Bone marrow (tissue), 2 donors: ENCODE data around the gene PRDM8.

Source experiments
- DNase-seq, 2 donors: peaks; one replicate each; lab custom pipeline; 2025; lab: John Stamatoyannopoulos, UW

The PRDM8 gene

DNA sequence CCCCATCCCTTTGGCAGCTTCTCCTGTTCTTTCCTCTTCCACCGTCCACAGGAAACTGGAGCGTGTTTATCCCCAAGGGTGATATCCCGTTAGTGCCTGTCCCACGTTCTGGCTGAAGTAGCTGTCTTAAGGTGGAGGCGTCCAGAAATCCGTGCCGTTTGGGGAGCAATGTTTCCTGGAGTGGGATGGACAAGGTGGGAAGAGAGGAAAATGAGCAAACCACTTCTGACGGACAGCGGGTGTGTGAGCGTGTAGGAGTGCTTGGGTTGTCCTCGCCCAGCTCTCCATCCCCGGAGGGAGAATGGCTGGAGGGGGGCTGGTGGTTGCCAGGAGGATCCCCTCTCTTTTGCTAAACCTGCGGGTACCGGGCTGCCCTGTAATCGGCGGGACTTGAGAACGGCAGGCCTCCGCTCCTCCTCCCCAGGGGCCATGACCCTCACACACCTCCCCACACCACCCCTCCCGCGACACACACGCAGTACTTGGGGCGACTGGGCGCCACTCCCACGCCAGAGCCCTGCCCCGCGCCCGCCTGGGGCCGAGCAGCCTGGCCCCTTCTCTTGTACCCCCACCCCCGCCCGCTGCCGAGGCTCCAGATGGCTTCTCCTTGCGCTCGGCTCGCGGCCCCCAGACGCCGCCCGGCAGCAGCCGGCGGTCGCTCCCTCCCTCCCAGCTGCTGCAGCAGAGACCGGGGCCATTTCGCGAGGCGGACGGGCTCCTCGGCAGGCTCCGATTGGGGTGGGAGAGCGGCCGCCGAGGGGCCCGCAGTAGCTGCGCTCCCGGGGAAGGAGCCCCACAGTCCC, 13.9 kb upstream of the PRDM8 start:
- peak; percentile 61 to 86 for DNase-seq

DNA sequence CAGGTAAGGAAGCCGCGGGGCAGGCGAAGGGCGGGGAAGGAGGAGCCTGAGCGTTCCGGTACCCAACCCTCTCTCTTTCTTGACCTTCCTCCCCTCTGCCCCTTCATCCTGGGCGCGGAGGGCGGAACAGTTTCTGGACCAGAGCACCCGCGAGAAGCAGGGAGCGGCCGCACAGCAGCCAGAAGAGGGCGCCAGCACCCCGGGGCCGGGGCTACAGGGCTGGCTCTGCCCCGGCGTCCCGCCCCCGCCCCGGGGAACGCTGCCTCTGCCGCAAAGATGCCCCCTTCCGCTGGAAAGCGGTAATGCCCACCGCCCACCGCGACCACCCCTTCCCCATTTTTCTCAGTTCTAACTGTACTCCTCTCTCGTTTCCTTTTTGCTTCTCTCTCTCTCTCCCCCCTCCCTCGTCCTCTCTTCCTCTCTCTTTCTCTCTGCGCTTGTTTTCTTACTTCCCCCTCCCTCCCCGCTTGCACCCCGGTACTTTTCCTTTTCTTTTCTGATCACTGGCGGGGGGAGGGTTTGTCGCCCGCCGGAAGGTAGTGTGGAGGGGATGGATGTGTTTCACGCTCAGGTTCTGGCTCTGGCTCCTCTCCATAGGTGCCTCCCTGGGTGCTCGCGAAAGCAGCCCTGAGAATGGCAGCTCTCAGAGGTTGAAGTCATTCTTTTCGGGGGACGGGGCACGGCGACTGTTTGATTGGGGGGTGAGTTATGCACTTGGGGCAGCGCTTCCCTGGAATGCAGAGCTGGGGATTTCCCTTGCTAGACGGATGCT, 13.1 kb upstream of the PRDM8 start:
- peak; percentile 86 for DNase-seq

- DNase-seq, result no peak
Observed at GRCh38 chr4:80184825-80185756, 12.2 kb upstream of the PRDM8 start.

- DNase-seq, result no peak
Observed at GRCh38 chr4:80185787-80186548, 11.3 kb upstream of the PRDM8 start.

DNA sequence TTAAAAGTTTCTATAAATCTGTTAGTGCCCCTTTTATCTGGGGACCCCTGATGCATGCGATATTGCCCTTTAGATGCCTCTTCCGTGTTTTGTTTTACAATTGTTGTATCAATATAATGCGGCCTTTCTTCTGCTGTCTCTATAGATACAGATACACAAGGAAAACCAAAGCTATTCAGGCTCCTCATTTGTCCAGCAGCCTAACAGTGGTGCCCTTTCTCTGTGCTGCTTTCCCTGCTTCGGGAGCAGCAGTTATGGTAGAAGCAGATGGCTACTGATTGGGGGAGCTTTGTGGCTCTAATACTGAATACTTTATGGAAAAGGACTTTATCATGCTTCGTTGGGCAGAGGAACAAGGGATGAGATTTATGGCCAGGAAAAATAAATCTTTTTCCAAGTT, 10.6 kb upstream of the PRDM8 start:
- no peak for DNase-seq

DNA sequence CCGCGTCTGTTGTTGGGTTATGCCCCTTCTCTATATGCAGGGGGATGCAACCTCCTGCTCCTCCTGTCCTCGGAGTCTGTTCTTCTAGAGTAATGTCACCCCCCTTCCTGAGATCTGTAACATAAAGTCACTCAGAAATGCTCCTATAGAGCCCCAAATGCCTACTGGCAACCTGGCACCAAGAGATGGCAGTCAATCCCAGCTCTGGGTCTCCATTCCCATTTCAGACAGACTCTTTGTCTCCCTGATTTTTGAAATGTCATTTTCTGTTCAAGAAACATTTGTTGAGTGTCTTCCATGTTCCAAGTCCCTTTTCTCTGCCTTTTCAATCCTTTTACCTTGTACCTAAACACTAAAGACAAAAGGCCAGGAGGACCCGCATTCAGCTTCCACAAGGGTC, 9.6 kb upstream of the PRDM8 start:
- DNase-seq, result no peak

GRCh38 chr4:80188457-80188800, 8.9 kb upstream of the PRDM8 start:
- no peak for DNase-seq

DNA sequence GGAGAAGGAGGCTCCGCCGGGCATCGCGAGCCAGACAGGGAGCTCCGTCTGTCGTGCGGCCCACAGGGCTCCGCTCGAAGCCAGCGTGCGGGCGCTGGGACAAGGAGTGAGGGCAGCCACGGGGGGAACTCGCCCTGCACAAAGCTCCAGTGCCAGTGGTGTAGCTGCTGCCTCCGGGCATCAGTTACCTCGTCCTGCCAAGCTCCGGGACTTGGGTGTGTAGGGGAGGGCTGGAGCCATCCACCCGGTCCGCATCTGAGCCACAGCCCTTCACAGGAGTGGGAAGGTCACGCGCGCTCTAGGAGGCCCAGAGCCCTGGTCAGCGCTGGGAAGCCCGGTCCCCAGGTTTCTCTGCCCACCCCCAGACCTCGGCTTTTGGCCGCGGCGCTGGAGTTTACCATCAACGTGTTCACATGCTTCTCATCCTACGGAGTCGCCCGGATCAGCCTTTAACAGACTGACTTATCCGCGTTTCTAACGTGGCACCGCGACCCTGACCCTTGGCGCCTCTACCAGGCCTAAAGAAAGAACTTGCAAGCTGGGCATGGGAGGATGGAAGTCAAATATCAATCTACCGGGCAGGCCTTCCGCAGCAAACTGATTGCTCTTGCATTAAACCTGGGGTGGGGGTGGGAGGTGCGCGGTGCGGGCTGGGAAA, 8.4 kb upstream of the PRDM8 start:
- no peak for DNase-seq

GRCh38 chr4:80189581-80189955, 7.7 kb upstream of the PRDM8 start:
- DNase-seq, result no peak

GRCh38 chr4:80189956-80190677, 7.2 kb upstream of the PRDM8 start:
- DNase-seq, result no peak

- DNase-seq, result no peak
Observed at GRCh38 chr4:80192252-80192866, 4.9 kb upstream of the PRDM8 start.

GRCh38 chr4:80192937-80193336, 4.4 kb upstream of the PRDM8 start:
- no peak for DNase-seq

DNA sequence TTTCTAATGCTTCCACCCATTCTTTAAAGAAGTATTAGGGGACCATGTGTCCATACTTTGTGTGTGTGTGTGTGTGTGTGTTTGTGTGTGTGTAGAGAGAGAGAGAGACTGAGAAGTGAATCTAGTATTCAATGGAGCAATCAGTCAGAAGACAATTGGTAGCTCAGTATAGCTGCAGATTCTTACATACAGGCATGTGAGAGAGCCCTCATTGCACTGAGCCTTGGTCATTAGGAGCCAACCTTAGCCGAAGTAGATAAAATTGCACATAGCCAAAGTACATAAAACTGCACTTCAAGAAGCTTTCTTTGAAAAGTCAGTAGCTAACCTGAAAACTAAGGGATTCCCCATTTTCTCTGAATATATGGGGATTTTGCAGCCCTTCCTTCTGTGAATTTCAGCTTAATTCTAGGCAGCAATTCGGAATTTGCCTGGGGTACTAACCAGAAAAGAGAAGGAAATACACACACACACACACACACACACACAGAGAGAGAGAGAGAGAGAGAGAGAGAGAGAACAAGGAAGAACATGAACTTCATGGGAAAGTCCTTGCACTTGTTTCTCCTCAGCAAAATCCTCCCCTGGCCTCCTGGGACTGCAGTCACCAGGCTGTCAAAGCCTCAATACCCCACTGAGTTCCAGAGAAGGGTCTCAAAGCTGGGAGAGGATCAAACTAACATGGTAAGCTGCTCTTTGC, 1.7 kb upstream of the PRDM8 start:
- peak in 1 of 2 donors; percentile 41 for DNase-seq

DNA sequence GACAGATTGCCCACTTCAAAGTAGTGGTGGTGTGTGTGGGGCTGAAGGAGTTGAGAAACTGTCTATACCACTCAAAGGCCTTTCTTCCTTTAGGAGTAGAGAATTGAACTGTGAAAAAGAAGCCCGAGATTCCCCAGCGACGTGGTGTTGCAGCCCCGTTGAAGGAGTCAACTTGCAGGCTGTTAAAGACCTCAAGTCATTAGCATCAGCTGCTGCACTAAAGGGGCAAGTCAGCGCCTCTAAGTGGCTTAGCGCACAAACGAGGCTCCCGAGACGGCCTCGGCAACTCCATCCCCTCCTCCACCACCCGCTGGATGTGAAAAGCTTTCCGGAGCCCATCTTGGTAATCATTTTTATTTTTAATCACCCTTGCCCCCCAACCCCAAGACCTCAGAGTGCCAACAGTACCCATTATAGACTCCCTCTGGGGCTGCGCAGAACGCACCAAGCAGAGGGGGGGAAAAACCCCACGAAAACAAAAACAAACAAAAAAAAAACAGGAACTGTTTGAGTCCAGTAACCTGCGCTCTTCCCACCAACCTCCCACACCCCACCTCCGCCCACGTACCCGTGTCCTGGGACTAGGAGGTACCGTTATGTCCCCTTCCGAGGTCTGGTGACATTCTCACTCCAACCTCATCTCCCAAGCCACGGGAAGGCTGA, 913 bp upstream of the PRDM8 start:
- no peak for DNase-seq

DNA sequence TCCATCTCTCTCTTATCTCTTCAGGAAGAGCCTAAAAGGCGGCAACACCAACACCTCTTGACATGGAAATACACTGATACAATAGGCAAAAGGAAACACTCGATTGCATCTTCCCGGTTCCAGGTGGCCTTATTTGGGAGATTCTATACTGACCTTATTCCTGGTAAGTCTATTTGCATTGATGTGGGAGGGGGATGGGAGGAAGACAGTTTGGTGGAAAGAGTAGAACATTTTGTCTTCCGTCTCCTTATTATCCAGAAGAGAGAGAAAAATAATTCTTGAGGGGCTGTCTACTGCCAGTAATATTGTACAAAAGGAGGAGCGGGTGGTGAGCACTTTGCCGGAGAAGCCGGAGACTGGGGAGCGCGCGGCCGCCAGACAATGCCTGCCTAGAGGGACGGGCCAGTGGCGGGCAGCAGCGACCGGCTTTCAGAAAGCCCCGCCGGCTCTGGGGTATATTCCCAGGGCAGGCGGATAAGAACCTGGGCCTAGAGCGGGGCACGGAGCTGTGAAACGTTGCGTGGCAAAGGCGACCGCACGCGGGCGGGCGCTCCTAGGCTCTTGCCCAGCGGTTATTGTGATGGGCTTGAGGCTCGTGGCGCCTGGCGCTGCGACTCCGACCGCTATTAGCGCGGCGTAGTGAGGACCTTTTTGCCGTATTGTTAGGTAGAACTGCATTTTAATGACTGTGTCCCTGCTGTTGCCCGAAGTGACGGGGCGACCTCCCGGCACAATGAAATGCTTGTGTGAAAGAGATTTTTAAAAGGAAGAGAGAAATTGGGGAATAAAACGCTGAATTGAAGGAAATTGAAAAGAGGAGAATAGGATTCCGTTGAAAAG, 518 bp downstream of the PRDM8 start:
- no peak for DNase-seq

- DNase-seq, result no peak
Observed at GRCh38 chr4:80198441-80198837, 1.1 kb downstream of the PRDM8 start.

DNA sequence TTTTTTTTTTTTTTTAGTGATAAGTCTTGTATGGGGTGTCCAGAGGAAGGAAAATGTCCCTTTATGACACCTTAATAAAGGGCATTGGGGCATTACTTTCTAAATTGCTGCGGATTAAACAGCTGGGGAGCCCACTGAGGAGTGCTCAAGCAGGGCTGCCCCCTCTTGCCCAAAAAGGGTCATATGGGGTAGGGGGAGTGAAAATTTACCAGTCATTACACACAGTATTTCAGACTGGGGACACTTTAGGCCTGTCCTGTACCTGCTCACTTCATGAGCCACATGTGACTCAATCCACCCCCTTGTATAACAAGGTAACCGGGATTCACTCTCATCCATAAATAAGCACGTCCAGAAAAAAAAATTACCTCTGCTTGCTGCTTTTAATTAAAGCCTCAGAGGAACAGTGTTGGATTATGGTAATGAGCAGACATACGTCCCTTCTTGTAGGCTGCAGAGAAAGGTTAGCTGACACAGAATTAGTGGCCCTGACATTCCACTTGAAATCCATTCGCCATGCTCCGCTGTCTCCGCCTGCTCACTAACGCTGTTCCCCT, 1.8 kb downstream of the PRDM8 start:
- DNase-seq, result no peak

DNA sequence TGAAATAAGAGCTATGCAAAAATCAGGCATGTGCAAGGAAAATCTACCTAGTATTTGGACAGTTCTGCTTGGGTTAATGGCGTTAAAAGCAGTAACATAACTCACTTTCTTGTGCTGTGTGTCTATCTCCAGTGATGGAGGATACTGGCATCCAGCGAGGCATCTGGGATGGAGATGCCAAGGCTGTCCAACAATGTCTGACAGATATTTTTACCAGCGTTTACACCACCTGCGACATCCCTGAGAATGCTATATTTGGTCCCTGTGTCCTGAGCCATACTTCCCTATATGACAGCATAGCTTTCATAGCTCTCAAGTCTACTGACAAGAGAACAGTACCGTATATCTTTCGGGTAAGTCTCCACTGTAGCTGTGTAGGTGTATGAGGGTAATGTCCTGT, 2.6 kb downstream of the PRDM8 start:
- no peak for DNase-seq
